HG03469 (cell line): ENCODE results near the gene KRTAP10-6.
"Not testable (repeated sequence)": the region's sequence is repeated elsewhere in the genome, so short reads cannot be mapped to it uniquely, and the experiment has no call there.

ENCODE experiments used
- ATAC-seq: cut with Tn5 transposase; IDR thresholded peaks from one replicate; pipeline ENCODE4 v1.9.1; 2021; ENCODE audit warnings: mild to moderate bottlenecking, moderate library complexity, moderate number of reproducible peaks; ENCODE audit not compliant: unreplicated experiment

Gene KRTAP10-6

DNA sequence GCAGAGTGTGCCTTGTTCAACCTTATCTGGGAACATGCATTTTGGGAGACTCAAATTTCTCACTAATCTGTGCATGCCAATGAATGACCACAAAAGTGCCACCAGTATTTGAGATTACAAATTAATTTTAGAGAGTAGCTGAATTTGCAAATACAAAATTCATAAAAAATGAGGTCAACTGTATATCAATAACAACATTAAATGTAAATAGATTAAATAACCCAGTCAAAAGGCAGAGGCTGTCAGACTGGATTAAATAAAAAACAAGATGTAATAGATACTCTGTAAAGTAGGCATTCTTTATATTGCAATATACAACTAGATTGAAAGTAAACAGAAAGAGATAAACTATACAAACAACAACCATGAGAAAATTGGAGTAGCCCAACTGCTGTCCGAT lies 28.2 kb downstream of the KRTAP10-6 start:
- no peak for ATAC-seq

DNA sequence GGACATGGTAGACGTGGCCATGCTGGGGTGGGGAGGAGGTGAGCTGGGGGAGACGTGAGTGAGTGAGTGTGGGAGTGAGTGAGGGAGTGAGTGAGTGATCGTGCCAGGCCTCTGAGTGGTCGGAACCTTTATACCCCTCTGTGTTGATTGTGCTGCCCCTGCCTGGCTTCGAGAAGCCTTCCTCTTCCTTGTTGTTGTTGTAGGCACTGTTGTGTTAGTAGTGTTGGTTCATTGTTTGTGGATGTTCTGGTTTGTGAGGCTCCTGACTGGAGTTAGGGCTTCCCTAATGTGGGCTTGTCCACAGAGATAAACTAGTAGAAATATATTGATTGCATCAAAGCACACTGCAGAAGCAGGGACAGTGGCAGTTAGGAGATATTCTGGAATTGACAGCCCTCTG lies 33.6 kb downstream of the KRTAP10-6 start, which contains the start of gene KRTAP10-3:
TSS of gene KRTAP10-3 (minus strand) at position 101 of the 400 bp plus-strand sequence. CDS start at position 21, 80 bp downstream.
- no peak for ATAC-seq

DNA sequence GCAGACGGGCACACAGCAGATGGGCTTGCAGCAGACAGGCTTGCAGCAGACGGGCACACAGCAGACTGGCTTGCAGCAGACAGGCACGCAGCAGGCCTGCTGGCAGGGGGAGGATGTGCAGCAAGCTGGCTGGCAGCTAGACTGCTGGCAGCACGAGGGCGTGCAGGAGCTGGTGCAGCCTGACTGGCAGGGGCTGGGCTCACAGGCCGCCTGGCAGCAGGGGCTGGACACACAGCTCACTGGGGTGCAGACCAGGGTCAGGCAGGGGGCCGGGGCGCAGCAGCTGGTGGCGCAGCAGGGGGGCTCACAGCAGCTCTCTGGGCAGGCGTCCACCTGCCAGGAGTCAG lies 34.0 kb downstream of the KRTAP10-6 start:
- ATAC-seq = not testable (repeated sequence)

DNA sequence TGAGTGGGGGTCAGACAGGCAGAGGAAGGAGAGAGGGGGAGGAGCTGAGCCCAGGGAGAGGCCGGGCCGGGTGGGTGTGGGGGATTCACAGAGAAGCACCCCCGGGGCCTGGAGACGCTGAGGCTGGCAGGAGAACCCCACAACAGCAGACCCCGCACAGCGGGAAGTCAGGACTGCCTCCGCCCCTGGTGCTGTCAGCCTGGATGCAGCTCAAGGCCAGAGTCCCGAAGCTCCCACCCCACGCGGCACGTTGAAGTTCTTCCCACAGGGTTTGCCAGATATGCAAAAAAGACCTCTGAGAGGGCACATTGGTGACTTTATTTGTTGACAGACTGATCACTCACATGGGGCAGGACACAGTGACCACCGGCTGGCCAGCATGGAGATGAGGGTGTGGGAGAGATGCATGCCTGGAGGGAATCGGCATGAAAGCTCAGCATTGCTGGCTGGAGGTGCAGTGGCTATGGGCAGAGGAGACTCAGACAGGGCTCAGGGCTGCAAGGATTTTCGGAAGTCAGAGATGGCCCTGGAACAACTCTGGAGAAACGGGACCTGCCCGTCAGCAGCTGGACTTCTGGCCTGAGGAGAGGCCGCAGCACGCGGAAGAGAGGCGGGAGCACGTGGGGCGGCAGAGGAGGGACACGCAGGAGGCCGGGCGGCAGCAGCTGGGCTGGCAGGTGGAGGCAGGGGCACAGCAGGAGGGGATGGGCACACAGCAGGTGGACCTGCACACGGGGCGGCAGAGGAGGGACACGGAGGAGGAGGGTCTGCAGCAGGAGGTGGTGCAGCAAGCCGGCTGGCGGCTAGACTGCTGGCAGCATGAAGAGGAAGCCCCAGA lies 34.6 kb downstream of the KRTAP10-6 start:
- no peak for ATAC-seq

DNA sequence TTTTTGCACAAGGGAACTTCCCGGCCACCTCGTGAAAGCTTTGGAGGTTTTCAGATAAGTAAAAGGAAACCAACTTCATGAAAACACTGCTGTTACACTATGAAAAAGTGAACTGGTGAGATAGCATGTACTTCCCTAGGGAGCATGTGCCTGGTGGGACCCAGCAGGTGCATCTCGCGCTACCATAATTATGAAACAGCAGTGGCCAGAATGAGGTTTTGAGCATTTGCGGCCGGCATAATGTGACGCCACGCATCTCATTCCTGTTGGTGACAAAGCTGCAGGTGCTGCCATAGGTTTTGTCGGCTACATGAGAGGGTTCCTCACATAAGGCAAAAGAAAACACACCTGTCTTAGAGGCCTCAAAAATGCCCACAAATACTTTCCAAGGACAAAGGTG lies 35.4 kb downstream of the KRTAP10-6 start:
- ATAC-seq = no peak

DNA sequence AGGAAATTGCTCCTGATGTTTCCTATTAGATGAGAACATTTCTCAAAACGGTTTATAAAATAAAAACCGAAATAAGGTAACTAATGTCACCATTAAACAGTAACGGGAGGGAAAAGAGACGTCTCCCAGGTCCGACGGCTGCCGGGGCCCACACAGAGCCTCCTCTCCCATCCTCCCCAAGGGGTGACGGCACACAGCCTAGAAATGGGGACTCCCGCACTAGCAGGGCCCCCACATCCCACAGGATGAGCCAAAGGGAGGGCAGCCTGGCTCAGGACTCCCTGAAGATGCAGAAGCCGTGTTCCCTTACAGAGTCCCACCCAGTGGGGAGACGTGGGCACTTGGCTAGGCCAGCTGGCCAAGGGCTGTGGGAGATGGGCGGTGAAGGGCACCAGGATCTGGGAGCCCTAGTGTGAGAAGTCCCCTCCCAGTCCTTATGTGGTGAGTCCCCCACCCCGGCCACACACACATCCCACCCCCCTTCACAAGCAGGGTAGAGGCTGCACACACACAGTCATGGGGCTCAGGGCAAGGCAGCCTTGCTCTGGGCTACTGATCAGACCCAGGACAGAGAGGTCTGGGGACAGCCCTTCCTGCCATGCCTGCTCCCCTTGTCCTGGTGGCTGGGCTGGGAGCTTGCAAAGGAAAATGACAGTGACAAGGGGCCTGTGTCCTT lies 37.0 kb downstream of the KRTAP10-6 start:
- ATAC-seq = no peak

DNA sequence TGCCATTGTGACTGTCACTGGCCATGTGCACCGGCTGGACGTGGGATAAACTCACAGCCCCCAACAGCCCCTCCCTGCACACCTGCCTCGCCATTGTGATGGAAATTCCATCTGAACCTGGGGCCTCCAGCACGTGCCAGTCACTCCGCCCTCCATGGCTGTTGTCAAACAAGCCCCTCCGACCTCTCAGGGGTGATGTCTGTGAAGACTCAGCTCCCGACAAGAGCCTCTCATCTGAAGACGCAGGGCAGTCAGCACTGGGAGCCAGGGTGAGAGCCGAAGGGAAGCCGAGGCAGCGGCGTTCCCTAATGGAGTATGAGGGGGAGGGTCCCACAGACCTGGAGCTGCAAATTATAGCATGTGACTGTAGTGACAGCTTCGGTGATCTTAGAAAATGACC lies 39.6 kb downstream of the KRTAP10-6 start:
- ATAC-seq = no peak

DNA sequence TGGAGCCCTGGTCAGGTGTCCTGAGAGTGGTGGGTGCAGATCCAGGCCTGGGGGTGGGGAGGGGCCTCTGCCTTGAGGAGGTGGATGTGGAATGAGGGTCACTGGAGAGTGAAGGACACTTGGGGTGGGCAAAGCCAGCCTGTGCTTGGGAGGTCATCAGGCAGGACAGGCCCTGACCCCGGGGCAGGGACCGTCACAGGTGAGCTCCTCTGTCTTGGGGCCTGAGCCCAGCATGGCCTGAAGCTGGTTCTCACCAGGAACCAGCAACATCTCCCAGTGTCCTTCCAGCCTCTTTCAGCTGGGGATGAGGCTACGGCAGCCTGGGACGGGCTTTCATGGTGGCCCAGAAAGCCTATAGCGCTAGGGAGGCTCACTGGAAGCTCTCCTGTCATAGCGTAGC lies 40.2 kb downstream of the KRTAP10-6 start:
- ATAC-seq = no peak

DNA sequence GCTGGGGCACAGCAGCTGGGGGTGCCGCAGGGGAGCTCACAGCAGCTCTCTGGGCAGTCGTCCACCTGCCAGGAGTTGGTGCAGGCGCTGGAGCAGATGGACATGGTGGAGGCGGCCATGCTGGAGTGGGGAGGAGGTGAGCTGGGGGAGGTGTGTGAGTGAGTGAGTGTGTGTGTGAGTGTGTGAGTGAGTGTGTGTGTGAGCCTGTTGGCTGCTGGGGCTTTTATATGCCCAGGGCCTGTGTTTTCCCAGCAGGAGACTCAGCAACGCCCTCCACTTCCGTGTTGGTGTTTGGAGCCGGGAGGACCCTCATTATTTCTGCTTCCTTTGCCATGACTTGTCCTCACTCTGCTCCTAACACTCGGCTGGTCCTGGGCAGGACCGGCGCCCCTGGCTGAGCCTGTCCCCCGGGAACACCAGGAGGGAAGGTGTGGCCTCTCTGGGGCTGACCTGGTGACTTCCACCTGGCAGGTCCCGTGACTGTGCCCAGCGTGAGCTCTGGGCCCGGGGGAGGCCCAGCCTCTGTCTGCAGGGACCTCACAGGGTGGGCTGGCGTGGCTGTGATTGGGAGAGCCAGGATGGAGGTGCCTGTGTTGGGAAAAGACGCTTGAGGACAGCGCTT lies 40.9 kb downstream of the KRTAP10-6 start, which contains the start of gene KRTAP10-2:
TSS of gene KRTAP10-2 (minus strand) at position 166 of the 622 bp plus-strand sequence. CDS start at position 119, 47 bp downstream.
- ATAC-seq = no peak

DNA sequence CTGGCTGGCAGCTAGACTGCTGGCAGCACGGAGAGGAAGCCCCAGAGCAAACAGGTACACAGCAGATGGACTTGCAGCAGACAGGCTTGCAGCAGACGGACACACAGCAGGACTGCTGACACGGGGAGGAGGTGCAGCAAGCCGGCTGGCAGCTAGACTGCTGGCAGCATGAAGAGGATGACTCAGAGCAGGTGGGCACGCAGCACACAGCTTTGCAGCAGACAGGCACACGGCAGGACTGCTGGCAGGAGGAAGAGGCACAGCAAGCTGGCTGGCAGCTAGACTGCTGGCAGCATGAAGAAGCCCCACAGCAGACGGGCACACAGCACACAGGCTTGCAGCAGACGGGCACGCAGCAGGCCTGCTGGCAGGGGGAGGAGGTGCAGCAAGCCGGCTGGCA lies 41.5 kb downstream of the KRTAP10-6 start:
- ATAC-seq = no peak

DNA sequence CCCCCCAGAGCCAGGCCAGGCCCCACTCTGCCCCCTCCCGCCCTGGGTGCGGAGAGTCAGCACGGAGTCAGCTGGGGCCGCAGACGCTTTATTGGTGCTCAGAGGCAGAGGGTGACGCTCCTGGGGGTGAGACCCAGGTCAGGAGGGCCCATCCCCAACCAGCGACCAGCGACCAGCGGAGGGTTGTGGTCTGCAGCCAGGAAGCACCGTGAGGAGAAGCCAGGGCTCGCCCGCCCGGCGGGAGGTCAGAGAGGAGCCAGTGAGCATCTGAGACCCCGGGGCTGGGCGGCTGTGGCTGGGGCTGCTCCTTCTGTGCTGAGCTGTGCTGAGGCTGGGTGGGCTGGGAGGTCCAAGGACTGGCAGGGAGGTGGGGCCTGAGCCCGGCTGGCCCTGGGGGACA lies 42.0 kb downstream of the KRTAP10-6 start:
- not testable (repeated sequence) for ATAC-seq

DNA sequence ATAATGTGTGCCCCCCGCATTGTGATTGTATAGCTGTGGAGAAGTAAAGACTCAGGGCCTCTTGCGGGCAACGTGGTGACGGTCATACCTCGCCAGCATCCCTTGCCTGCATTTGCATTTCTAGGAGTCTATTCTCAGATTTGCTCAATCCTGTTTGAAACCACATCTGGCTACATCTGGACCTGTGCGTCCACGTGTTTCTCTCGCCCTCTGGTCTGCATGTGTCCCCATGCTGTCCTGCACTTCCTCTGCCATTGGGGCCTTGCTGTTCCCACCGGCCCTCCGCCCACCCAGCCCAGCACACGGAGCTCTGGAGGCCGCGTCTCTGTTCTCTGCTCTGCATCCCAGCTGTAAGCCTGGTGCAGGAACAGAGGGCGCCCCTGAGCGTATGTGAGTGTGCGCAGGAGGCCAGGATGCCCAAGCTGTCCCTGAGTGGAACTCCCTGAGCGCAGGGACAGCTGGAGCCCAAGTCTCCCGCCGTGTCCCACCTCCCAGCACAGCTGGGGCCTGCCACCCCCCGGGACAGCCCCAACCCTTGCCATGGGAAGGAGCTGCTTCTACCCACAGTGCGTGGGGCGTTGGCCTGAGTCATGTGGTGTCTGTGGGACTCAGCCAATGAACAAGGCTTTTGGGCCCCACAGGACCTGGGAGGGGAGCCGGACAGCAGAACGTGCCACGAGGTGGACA lies 42.6 kb downstream of the KRTAP10-6 start:
- ATAC-seq = no peak

DNA sequence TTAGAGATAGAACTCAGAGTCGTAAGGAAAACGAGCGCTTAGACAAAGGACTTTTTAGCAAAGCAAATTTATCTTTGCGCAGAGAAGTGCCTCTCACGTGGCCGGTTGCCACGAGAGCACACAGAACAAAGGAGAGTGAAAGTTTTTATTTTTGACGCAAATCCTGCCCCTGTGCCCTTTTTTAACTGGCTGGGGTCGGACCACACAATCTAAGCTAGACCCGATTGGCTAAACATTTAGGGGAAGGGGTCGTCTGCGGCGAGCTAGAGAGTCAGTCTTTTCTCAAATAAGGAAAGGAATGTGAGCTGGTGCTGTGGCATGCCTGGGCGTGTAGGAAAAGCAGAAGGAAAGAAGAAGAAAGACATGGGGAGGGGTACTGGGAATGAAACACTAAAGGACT lies 43.4 kb downstream of the KRTAP10-6 start:
- ATAC-seq = no peak

DNA sequence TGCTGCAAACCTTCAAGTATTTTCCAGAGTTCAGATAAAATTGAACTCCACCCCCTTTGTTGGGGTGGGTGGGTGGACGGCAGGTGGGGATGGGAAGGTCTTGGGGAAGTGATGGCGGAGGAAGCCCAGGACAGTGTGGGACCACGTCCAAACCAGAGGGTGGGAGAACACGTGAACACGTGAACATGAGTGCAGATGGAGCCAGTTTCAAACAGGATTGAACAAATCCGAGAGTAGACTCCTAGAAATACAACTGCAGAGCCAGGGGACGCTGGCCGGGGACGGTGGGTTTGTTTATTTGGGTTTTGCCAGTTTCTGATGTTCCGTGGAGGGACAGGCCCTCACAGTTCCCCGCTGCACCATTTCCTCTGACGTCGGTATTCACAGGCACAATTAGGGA lies 43.9 kb downstream of the KRTAP10-6 start:
- ATAC-seq = no peak

DNA sequence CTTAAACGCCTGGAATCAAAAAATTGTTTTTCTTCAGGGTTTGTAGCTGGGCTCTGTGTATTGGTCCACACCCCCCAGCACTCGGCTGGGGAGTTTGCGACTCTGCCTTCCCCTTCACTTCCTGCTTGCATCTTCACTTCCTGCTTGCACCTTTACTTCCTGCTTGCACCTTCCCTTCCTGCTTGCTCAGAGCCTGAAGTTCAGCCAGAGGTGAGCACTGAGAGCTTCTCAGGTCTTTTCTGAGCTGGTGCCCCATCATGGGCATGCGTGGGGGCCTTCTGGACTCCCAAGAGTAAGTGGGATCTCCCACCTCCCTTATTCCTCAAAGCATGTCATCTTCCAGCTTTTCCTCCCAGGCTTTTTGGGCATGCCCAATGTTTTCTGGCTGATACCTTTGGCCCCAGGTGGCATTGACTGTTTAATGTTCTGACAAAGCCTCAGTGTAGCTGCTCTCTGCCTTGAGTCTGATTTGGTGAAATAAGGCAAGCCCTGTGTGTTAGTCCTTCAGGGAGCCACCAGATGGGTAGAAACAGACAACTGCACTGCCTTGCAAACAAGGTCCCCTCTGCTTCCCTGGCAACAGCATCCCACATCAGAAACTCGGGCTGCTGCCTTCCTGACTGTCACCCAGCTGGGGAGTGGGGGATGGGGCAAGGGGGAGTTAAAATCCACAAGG lies 44.5 kb downstream of the KRTAP10-6 start:
- ATAC-seq = no peak

DNA sequence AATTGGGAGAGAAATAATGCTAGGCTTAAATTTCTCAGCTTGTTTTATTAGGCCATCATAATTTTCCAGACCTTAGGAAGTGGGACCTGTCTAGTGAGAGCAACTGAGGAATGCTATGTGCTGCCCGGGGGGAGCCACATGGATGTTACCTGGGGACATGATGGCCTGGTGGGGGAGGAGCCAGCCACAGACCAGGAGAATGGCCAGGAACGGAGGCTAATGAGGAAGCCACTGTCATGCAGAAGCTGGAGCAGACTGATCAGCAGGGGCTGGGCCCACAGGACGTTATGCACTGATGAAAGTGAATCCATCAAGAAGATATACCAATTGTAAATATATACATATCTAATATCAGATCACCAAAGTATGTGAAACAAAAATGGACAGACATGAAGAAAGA lies 47.7 kb downstream of the KRTAP10-6 start:
- ATAC-seq = no peak

DNA sequence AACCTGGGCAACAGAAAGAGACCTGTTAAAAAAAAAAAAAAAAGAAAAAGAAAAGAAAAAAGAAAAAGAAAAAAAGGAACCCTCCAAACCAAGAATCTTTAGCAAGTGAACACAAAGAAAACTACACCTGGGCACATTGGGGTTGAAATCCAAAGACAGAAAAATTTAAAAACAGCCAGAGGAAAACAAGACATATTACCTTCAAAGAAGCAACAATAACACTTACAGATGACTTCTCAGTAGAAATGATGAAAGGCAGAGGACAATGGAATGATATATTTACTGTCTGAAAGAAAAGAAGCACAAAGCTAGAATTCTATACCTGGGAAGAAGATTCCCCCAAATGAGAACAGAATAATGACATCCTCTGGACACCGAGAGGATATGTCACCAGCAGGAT lies 49.6 kb downstream of the KRTAP10-6 start:
- no peak for ATAC-seq
